Trophoblast cell (in vitro differentiated cells and primary cell): Measurements from ENCODE around the gene RIMBP2.

ENCODE experiments used
- DNase-seq, 2 donors: peaks; one replicate each; pipeline ENCODE4 v3.0.0-alpha.2; 2016
- H2AFZ ChIP-seq: 2 replicates; pipeline ENCODE4 v1.6.1; 2013; ENCODE audit warnings: low read length, moderate library complexity, mild to moderate bottlenecking; ENCODE audit not compliant: insufficient read depth, poor library complexity
- H2AK5ac ChIP-seq: 2 replicates; pipeline ENCODE4 v1.6.1; 2013; ENCODE audit warnings: mild to moderate bottlenecking, low read length
- H2BK120ac ChIP-seq: 2 replicates; pipeline ENCODE4 v1.6.1; 2013; ENCODE audit warnings: low read length, mild to moderate bottlenecking, moderate library complexity; ENCODE audit not compliant: insufficient read depth, poor library complexity
- H2BK12ac ChIP-seq: 2 replicates; pipeline ENCODE4 v1.6.1; 2013; ENCODE audit warnings: mild to moderate bottlenecking, low read length, moderate library complexity
- H2BK5ac ChIP-seq: 2 replicates; pipeline ENCODE4 v1.6.1; 2013; ENCODE audit warnings: low read length, low read depth, moderate library complexity, mild to moderate bottlenecking; ENCODE audit not compliant: poor library complexity
- H3K14ac ChIP-seq: 2 replicates; pipeline ENCODE4 v1.6.1; 2013; ENCODE audit warnings: mild to moderate bottlenecking, low read length
- H3K18ac ChIP-seq: 2 replicates; pipeline ENCODE4 v1.6.1; 2013; ENCODE audit warnings: mild to moderate bottlenecking, low read length
- H3K23ac ChIP-seq: 2 replicates; pipeline ENCODE4 v1.6.1; 2013; ENCODE audit warnings: low read length
- H3K27ac ChIP-seq: 2 replicates; pipeline ENCODE4 v1.5.1; 2013; ENCODE audit warnings: low read depth, mild to moderate bottlenecking, inconsistent platforms, low read length, moderate library complexity
- H3K27me3 ChIP-seq: 2 replicates; pipeline ENCODE4 v1.6.1; 2013; ENCODE audit warnings: inconsistent platforms, mild to moderate bottlenecking, low read length, moderate library complexity; ENCODE audit not compliant: insufficient read depth
- H3K36me3 ChIP-seq, 2 experiments: 1 replicate in 1 of 2; 2 replicates in 1 of 2; pipeline ENCODE4 v1.6.1; 2013; ENCODE audit warnings: low read length in 2 of 2, mild to moderate bottlenecking in 2 of 2, moderate library complexity in 1 of 2; ENCODE audit not compliant: insufficient read depth in 2 of 2, control insufficient read depth in 1 of 2
- H3K4ac ChIP-seq: 2 replicates; pipeline ENCODE4 v1.6.1; 2013; ENCODE audit warnings: low read depth, mild to moderate bottlenecking, low read length, moderate library complexity
- H3K4me1 ChIP-seq, 2 experiments: 1 replicate in 1 of 2; 2 replicates in 1 of 2; pipeline ENCODE4 v1.6.1; 2013; ENCODE audit warnings: low read length in 2 of 2, mild to moderate bottlenecking in 2 of 2, moderate library complexity in 1 of 2; ENCODE audit not compliant: insufficient read depth in 2 of 2, control insufficient read depth in 1 of 2
- H3K4me2 ChIP-seq: 2 replicates; pipeline ENCODE4 v1.6.1; 2013; ENCODE audit warnings: inconsistent platforms, mild to moderate bottlenecking, low read length, moderate library complexity
- H3K4me3 ChIP-seq: 2 replicates; pipeline ENCODE4 v1.5.1; 2013; ENCODE audit warnings: mild to moderate bottlenecking, low read depth, low read length, inconsistent platforms
- H3K79me1 ChIP-seq: one replicate; pipeline ENCODE4 v1.6.1; 2013; ENCODE audit warnings: low read length
- H3K79me2 ChIP-seq: 2 replicates; pipeline ENCODE4 v1.6.1; 2013; ENCODE audit warnings: low read length, mild to moderate bottlenecking; ENCODE audit not compliant: control insufficient read depth, insufficient read depth, poor library complexity
- H3K9ac ChIP-seq: 2 replicates; pipeline ENCODE4 v1.6.1; 2013; ENCODE audit warnings: mild to moderate bottlenecking, low read length
- H3K9me3 ChIP-seq: 2 replicates; pipeline ENCODE4 v1.6.1; 2013; ENCODE audit warnings: low read depth, mild to moderate bottlenecking, control low read depth, inconsistent platforms, low read length; ENCODE audit not compliant: insufficient read depth
- H4K12ac ChIP-seq: 2 replicates; pipeline ENCODE4 v1.6.1; 2013; ENCODE audit warnings: low read depth, mild to moderate bottlenecking, low read length, moderate library complexity
- H4K8ac ChIP-seq: 2 replicates; pipeline ENCODE4 v1.6.1; 2013; ENCODE audit warnings: low read depth, mild to moderate bottlenecking, low read length, moderate library complexity
- H4K91ac ChIP-seq: one replicate; pipeline ENCODE4 v1.6.1; 2013; ENCODE audit warnings: low read depth, mild to moderate bottlenecking, low read length, moderate library complexity
- WGBS: extraction: QIAGEN DNeasy Blood & Tissue Kit; methylation state at CpG from one replicate; pipeline ENCODE4 v1.1.7; 2013; ENCODE audit warnings: missing lambda C conversion rate; ENCODE audit not compliant: insufficient read length, insufficient coverage; ENCODE audit errors: extremely low coverage; 5-methylcytosine and 5-hydroxymethylcytosine counted together

Gene RIMBP2

GRCh38 chr12:130449291-130449690 lies 266.8 kb downstream of the RIMBP2 start:
- H2BK5ac ChIP-seq = no peak overlapping the region
- no peaks in the 10 kb centered on the region for H3K79me2 ChIP-seq
- no peak overlapping the region for H3K9ac ChIP-seq
- no peak overlapping the region for H3K4me3 ChIP-seq
- H4K8ac ChIP-seq = no peak overlapping the region
- no peaks in the 10 kb centered on the region for H3K36me3 ChIP-seq
- H2BK12ac ChIP-seq = no peak overlapping the region
- DNase-seq = no peak
- no CpG with 5 or more reads among the region's 18 CpGs for WGBS
- no peaks in the 10 kb centered on the region for H3K4me1 ChIP-seq
- no peaks in the 10 kb centered on the region for H3K27me3 ChIP-seq
- no peak overlapping the region for H4K12ac ChIP-seq
- H2AK5ac ChIP-seq = no peak overlapping the region
- no peak overlapping the region for H3K18ac ChIP-seq
- H3K4ac ChIP-seq = no peak overlapping the region
- H2BK120ac ChIP-seq = no peak overlapping the region
- H3K79me1 ChIP-seq = no peaks in the 10 kb centered on the region
- no peak overlapping the region for H2AFZ ChIP-seq
- peaks cover 5% of the 10 kb centered on the region for H3K9me3 ChIP-seq
- H3K27ac ChIP-seq = no peak overlapping the region
- no peak overlapping the region for H3K4me2 ChIP-seq
- no peak overlapping the region for H3K14ac ChIP-seq
- no peak overlapping the region for H4K91ac ChIP-seq
- H3K23ac ChIP-seq = no peak overlapping the region

- Histone ChIP-seq H4K91ac (no peak overlapping the region), H2BK120ac (no peak overlapping the region), H3K4me2 (no peak overlapping the region), H3K36me3 (no peaks in the 10 kb centered on the region), H3K9ac (no peak overlapping the region), H3K23ac (no peak overlapping the region), H3K18ac (no peak overlapping the region), H3K27ac (no peak overlapping the region), H4K8ac (no peak overlapping the region), H3K79me2 (no peaks in the 10 kb centered on the region), H4K12ac (no peak overlapping the region), H3K79me1 (no peaks in the 10 kb centered on the region), H3K9me3 (peaks cover 5% of the 10 kb centered on the region), H3K4ac (no peak overlapping the region), H2BK12ac (no peak overlapping the region), H3K4me1 (no peaks in the 10 kb centered on the region), H2AK5ac (no peak overlapping the region), H3K14ac (no peak overlapping the region), H2BK5ac (no peak overlapping the region), H3K27me3 (no peaks in the 10 kb centered on the region), H3K4me3 (no peak overlapping the region), H2AFZ (no peak overlapping the region)
- no peak for DNase-seq
- no CpG with 5 or more reads among the region's 20 CpGs for whole genome bisulfite sequencing
Observed at GRCh38 chr12:130448044-130448821, 267.9 kb downstream of the RIMBP2 start.

GRCh38 chr12:130447655-130447965 lies 268.5 kb downstream of the RIMBP2 start:
- Histone ChIP-seq H3K9me3 (peaks cover 4% of the 10 kb centered on the region), H3K18ac (no peak overlapping the region), H3K79me2 (no peaks in the 10 kb centered on the region), H3K4me3 (no peak overlapping the region), H4K12ac (no peak overlapping the region), H3K9ac (no peak overlapping the region), H4K8ac (no peak overlapping the region), H3K4ac (no peak overlapping the region), H3K4me2 (no peak overlapping the region), H3K23ac (no peak overlapping the region), H2BK5ac (no peak overlapping the region), H2BK12ac (no peak overlapping the region), H3K14ac (no peak overlapping the region), H4K91ac (no peak overlapping the region), H3K36me3 (no peaks in the 10 kb centered on the region), H3K79me1 (no peaks in the 10 kb centered on the region), H2BK120ac (no peak overlapping the region), H2AK5ac (no peak overlapping the region), H3K4me1 (no peaks in the 10 kb centered on the region), H2AFZ (no peak overlapping the region), H3K27ac (no peak overlapping the region), H3K27me3 (no peaks in the 10 kb centered on the region)
- no CpG with 5 or more reads among the region's 11 CpGs for WGBS
- DNase-seq = no peak

GRCh38 chr12:130446846-130447654 lies 269.0 kb downstream of the RIMBP2 start:
- H2AK5ac ChIP-seq = no peak overlapping the region
- no peak overlapping the region for H2BK120ac ChIP-seq
- H3K4me1 ChIP-seq = no peaks in the 10 kb centered on the region
- H3K27ac ChIP-seq = no peak overlapping the region
- H3K4me2 ChIP-seq = no peak overlapping the region
- no peak overlapping the region for H3K4me3 ChIP-seq
- no peak overlapping the region for H2BK5ac ChIP-seq
- no peak overlapping the region for H3K4ac ChIP-seq
- peaks cover 6% of the 10 kb centered on the region for H3K9me3 ChIP-seq
- no peak overlapping the region for H4K91ac ChIP-seq
- no peak overlapping the region for H2AFZ ChIP-seq
- H4K12ac ChIP-seq = no peak overlapping the region
- no peaks in the 10 kb centered on the region for H3K79me1 ChIP-seq
- H3K27me3 ChIP-seq = no peaks in the 10 kb centered on the region
- H3K36me3 ChIP-seq = no peaks in the 10 kb centered on the region
- H3K14ac ChIP-seq = no peak overlapping the region
- no CpG with 5 or more reads among the region's 32 CpGs for WGBS
- no peak overlapping the region for H2BK12ac ChIP-seq
- H3K23ac ChIP-seq = no peak overlapping the region
- no peak overlapping the region for H3K18ac ChIP-seq
- DNase-seq = no peak
- no peak overlapping the region for H4K8ac ChIP-seq
- no peaks in the 10 kb centered on the region for H3K79me2 ChIP-seq
- no peak overlapping the region for H3K9ac ChIP-seq
